Muscle layer of colon (tissue), 2 donors: ENCODE data around the gene SETD1B.

Experiments
- H3K27ac ChIP-seq: one replicate; pipeline ENCODE4 v1.7.0; 2013; ENCODE audit warnings: low read depth, mild to moderate bottlenecking, low read length, moderate library complexity
- H3K27me3 ChIP-seq, 2 donors: one replicate each; pipeline ENCODE4 v1.7.0; 2013; ENCODE audit warnings: low read length in 2 of 2, mild to moderate bottlenecking in 2 of 2; ENCODE audit not compliant: insufficient read depth in 2 of 2, control insufficient read depth in 1 of 2
- H3K36me3 ChIP-seq: one replicate; pipeline ENCODE4 v1.7.0; 2013; ENCODE audit warnings: mild to moderate bottlenecking, low read length; ENCODE audit not compliant: insufficient read depth
- H3K4me1 ChIP-seq: one replicate; pipeline ENCODE4 v1.7.0; 2013; ENCODE audit warnings: mild to moderate bottlenecking, low read length; ENCODE audit not compliant: insufficient read depth
- H3K4me3 ChIP-seq, 2 donors: one replicate each; pipeline ENCODE4 v1.7.0; 2013; ENCODE audit warnings: low read length in 2 of 2, low read depth in 1 of 2, mild to moderate bottlenecking in 1 of 2, moderate library complexity in 1 of 2
- H3K9ac ChIP-seq: one replicate; pipeline ENCODE4 v1.7.0; 2013; ENCODE audit warnings: low read length
- H3K9me3 ChIP-seq: one replicate; pipeline ENCODE4 v1.7.0; 2013; ENCODE audit warnings: mild to moderate bottlenecking, low read length
- donor health status: abdominal sarcoma.
- donor health status: Adenocarcinoma of cecum.

SETD1B gene

GRCh38 chr12:121799156-121799841 is 4.5 kb upstream of the SETD1B start:
- H3K27ac ChIP-seq: peak overlapping the region; percentile 93
- H3K36me3 ChIP-seq: peaks cover 17% of the 10 kb centered on the region
- peaks cover 50% of the 10 kb centered on the region for H3K4me1 ChIP-seq
- no peaks in the 10 kb centered on the region for H3K27me3 ChIP-seq
- peak overlapping the region; percentile 56 to 68 for H3K4me3 ChIP-seq
- H3K9ac ChIP-seq: peak overlapping the region; percentile 68
- H3K9me3 ChIP-seq: no peaks in the 10 kb centered on the region

- Histone ChIP-seq H3K4me3 (peak overlapping the region; percentile 56 to 68), H3K4me1 (peaks cover 43% of the 10 kb centered on the region), H3K36me3 (peaks cover 16% of the 10 kb centered on the region), H3K27ac (peak overlapping the region; percentile 92), H3K9me3 (no peaks in the 10 kb centered on the region), H3K9ac (no peak overlapping the region), H3K27me3 (no peaks in the 10 kb centered on the region)
Observed at GRCh38 chr12:121799842-121800693, 3.7 kb upstream of the SETD1B start.

DNA sequence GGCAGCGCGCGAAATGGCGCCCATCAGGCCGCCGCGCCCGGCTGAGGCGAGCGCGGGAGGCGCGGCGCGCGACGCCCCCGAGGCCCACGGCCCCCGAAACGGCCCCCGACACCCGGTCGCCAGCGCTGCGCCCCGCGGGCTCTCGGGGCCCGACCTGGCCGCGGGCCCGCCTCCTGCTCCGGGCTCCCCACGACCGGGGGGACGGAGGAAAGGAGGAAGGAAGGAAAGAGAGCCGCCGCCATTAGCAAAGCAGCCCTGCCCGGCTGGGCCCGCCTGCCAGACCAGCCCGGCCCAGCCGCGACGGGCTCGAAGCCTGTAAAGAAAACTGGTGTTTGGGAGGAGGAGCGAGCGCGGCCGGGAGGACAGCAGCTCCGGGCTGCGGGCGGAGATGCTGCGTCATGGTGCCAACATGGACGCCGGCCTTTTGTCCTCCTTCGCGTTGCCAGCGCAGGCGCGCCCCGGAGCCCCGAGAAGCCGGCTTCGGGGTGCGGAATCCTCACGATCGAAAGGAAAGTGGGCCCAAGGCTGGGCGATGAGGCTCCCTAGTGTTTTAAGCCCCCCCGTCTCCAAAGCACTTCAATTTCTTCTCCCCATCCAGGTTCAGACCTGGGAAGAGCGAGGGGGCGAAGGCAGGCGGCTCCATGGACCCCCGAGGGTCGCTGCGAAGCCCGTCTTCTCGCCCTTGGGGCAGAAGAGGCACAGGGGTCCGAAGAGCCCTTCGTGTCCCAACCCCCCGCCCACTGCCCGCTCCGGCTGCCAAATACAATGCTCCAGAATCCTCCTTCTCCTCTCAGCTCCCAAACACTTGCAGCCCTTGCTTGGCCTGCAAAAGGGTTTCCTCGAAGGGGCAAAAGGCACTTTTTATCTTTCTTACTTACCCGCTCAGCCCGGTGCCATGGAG is 2.9 kb upstream of the SETD1B start:
- peaks cover 37% of the 10 kb centered on the region for H3K4me1 ChIP-seq
- H3K36me3 ChIP-seq: peaks cover 12% of the 10 kb centered on the region
- H3K27ac ChIP-seq: peak overlapping the region; percentile 91
- H3K4me3 ChIP-seq: peak overlapping the region; percentile 60 to 76
- H3K9ac ChIP-seq: peak overlapping the region; percentile 97
- H3K27me3 ChIP-seq: no peaks in the 10 kb centered on the region
- no peaks in the 10 kb centered on the region for H3K9me3 ChIP-seq

DNA sequence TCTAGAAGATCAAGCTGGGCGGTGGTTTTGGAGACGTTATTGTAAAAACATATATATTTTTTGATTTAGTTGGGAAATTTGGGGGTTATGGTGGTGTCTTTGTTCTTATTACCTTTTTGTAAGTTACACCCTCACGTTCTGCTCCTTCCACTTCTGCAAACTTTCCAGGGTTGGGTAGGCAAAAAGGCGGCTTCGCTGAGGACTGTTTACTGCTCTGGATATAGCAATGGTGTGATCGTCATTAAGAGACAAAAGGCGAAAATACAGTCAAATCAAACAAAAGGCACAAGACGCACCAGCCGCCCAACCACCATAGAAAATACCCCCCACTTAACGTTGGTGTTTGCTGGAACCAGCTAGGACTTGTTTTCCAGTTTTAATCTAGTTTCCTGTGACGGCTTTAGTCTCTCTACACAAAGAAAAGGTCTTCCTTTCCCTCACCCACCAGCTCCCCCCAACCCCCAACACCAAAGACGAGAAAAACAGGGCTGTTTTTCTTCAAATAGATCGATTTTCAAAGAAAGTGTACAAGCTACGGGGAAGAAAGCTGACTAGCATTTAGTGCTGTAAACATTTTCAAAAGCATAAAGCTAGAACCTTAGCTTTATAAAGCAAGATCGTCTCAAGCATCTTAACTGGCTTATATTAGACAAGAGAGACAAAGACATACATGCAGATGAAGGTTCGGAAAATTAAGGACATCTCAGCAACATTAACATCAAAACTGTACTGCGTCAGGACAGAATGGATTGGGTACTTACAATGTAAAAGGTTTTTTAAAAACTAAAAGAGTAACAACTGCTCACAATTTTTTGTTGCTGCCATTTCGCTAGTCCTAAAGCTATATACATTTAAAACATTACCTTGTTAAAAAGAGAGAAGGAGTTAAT is 2.0 kb upstream of the SETD1B start:
- Histone ChIP-seq H3K9ac (peak overlapping the region; percentile 97), H3K4me3 (peak overlapping the region; percentile 60 to 76), H3K27me3 (no peaks in the 10 kb centered on the region), H3K27ac (peak overlapping the region; percentile 91), H3K4me1 (peaks cover 36% of the 10 kb centered on the region), H3K36me3 (peaks cover 11% of the 10 kb centered on the region), H3K9me3 (no peaks in the 10 kb centered on the region)

- no peaks in the 10 kb centered on the region for H3K9me3 ChIP-seq
- peaks cover 36% of the 10 kb centered on the region for H3K4me1 ChIP-seq
- peaks cover 11% of the 10 kb centered on the region for H3K36me3 ChIP-seq
- H3K4me3 ChIP-seq: peak overlapping the region; percentile 60 to 76
- no peaks in the 10 kb centered on the region for H3K27me3 ChIP-seq
- peak overlapping the region; percentile 97 for H3K9ac ChIP-seq
- H3K27ac ChIP-seq: peak overlapping the region; percentile 91
Observed at GRCh38 chr12:121802485-121802842, 1.3 kb upstream of the SETD1B start.

DNA sequence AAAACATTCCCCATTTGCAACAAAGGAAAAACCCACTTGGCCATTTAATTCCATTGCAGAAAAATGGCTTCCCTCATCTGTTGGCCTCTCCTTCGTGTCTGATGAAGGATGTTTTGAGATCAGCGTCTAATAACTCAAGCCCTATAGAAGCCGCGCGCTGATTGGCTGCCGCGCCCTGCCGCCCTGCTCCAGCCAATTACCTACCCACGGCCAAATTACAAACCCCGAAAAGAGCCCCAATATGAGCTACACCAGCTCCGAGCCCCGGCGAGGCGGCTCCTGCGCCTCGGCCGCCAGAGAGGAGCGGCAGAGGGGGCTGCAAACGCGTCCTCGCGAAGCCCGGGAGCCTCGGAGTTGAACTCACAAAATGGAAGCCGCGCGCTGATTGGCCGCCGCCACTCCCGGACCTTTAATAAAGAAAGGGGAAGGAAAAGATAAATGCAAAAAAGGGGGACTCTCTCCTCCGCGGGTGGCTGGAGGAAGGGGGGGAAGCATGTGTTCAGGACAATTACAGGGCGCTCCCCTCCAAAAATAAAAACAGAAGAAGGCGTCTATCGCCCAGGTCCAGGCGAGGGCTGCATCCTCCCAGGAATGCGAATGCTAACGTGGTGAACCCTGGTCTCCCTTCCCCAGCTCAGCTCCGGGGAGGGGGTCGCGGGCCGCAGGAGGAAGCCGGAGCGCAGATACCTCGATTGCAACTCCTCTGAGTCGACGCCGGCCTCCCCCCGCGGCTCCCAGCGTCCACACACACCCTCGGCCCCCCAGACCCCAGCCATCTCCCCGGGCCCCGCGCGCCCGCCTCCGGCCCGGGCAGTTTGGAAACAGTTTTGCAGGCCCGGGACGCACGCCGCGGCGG is 738 bp upstream of the SETD1B start:
- no peaks in the 10 kb centered on the region for H3K9me3 ChIP-seq
- no peaks in the 10 kb centered on the region for H3K27me3 ChIP-seq
- peak overlapping the region; percentile 91 for H3K27ac ChIP-seq
- H3K9ac ChIP-seq: peak overlapping the region; percentile 97
- peak overlapping the region; percentile 60 to 76 for H3K4me3 ChIP-seq
- peaks cover 31% of the 10 kb centered on the region for H3K4me1 ChIP-seq
- peaks cover 11% of the 10 kb centered on the region for H3K36me3 ChIP-seq

DNA sequence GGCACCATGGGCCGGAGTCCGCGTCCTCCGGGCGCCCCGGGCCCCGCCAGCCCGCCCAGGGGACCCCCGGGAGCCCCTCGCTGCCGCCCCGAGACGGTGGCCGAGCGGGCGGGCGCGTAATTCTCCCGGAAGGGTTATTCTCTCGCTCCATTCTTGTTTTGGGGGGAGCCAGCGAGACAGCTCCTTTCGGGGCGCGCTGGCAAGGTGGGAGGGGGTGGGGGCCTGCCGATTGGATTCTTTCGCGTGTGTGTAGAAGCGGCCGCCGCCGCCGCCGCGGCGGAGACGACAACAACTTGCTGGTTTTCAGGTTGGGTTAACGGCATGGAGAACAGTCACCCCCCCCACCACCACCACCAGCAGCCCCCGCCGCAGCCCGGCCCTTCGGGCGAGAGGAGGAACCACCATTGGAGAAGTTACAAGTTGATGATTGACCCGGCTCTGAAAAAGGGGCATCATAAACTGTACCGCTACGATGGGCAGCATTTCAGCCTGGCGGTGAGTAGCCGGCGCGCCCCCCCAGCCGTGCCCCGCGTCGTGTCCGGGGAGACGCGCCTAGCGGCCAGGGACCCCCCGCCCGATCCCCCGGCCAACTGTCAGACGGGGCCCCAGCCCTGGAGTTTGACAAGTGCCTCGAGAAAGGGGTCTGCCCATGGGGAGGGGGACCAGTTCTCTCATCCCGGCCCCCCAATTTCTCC is 755 bp downstream of the SETD1B start:
- H3K9ac ChIP-seq: peak overlapping the region; percentile 86
- H3K9me3 ChIP-seq: no peaks in the 10 kb centered on the region
- H3K4me3 ChIP-seq: peak overlapping the region; percentile 75 to 87
- peaks cover 12% of the 10 kb centered on the region for H3K36me3 ChIP-seq
- H3K27me3 ChIP-seq: no peaks in the 10 kb centered on the region
- peaks cover 18% of the 10 kb centered on the region for H3K4me1 ChIP-seq
- H3K27ac ChIP-seq: peak overlapping the region; percentile 93

DNA sequence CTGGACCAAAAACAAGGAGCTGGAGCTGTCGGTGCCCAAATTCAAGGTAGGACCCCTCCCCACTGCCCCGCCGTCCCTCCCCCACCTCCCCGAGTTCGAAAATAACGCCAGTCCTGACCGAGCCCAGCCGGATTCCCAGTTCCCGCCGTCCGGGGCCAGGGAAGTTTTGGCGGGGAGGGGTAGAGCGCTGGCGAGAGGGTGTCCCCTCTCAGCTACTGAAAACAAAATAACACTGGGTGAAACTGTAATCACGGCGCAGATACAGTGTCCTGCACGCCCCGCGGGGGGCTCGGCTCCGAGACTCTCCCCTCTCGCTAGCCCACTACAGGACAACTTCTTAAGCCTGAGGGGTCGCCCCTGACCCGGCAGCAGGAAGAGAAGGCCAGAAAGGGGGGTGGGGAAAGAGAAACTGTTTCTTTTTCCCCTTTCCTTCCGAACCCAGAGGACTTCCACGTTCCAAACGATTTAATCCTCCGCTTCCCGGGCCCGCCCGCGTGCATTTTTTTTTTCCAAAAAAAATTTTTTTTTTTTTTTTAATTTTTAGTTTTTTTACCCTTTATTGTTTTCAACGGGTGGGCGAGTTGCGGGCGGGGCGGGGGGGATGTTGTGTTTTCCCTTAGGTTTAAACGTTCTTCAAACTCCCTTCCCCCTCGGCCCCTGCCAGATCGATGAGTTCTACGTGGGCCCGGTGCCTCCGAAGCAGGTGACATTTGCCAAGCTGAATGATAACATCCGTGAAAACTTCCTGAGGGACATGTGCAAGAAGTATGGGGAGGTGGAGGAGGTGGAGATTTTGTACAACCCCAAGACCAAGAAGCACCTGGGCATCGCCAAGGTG is 1.6 kb downstream of the SETD1B start:
- Histone ChIP-seq H3K9ac (peak overlapping the region; percentile 86), H3K36me3 (peaks cover 20% of the 10 kb centered on the region), H3K4me1 (peaks cover 20% of the 10 kb centered on the region), H3K27ac (peak overlapping the region; percentile 93), H3K9me3 (no peaks in the 10 kb centered on the region), H3K4me3 (peak overlapping the region; percentile 76 to 87), H3K27me3 (no peaks in the 10 kb centered on the region)

DNA sequence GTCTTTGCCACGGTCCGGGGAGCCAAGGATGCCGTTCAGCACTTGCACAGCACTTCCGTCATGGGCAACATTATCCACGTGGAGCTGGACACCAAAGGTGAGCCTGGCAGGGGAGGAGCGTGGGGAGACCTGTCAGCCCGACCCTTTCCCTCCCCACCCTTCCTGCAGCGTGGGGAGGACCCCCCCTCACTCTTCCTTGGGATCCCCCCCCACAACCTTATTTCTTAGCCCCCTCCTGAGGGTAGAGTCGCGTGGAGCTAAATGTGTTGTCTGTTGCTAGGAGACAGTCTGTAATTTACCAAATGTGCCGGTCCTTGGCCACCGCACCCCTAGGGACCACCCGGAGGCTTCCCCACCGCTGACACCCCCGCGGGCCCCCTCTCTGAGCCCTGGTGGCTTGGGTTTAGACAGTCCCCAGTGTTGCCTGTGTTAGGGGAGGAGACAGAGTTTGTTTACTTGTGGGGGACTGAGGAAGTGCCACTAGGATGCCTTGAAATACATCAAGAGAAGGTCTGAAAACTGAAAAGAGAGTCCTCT is 2.3 kb downstream of the SETD1B start:
- Histone ChIP-seq H3K9ac (peak overlapping the region; percentile 53), H3K4me1 (peaks cover 27% of the 10 kb centered on the region)

More for the DNA sequence above, 2.3 kb downstream of the SETD1B start:
- Histone ChIP-seq H3K27ac (peak overlapping the region; percentile 52), H3K27me3 (no peaks in the 10 kb centered on the region), H3K9me3 (no peaks in the 10 kb centered on the region), H3K4me3 (peak overlapping the region; percentile 30 to 76), H3K36me3 (peaks cover 27% of the 10 kb centered on the region)
